Activated CD4-positive, alpha-beta T cell treated with anti-CD3 and anti-CD28 coated beads for 24 hours (primary cell): ENCODE results near the gene RBMXL3.

Experiments
- DNase-seq, 2 donors: peaks; one replicate each; pipeline ENCODE4 v3.0.0-alpha.2; 2020; ENCODE audit warnings: low read depth in 2 of 2

The RBMXL3 gene

DNA sequence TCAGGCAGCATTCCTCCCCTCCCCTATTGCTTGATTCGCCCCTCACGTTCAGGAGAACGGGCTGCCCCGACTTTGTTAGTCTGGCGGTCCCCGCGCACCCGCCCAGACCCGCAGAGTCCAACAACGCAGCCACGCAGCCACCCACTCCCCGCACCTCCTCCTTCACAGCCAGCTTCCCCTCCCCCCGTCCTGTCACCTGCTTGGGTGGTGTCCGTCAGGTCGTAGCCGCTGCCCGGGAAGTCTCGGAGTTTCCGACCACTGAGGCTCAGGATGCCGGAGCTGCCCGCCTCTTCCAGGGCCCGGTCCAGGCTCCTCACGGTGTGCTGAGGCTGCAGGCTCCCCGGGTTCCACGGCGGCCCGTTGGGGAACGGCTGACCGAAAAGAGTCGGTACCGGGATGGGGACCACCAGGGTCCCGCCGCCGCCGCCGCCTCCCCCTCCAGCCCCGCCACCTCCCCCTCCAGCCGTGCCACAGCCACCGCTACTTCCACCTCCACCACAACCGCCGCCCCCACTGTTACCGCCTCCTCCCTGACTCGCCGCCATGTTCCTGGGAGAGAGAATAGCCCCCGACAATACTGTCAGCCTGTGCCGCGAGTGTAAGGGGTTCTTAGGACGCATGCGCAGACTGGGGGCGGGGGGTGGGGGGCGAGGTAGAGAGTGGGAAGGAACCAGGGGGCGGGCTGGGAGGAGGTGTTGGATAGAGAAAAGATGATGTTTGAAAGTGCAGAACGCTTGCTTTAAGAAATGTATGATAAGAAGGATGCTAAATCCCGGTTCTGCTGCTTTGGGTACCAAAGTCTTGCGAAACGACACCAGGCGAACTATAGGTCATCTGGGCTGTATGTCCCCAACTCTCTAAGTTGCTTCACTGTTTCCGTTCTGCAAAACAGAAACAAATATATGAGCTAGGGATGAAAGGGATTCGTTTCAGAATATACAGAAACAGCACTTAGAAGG is 44.6 kb downstream of the RBMXL3 start, which contains the start of gene LRCH2:
Gene LRCH2, minus strand, starts transcription at position 600 of the 959 bp plus-strand sequence. Its CDS starts 55 bp downstream, at position 545.
- no peak for DNase-seq

DNA sequence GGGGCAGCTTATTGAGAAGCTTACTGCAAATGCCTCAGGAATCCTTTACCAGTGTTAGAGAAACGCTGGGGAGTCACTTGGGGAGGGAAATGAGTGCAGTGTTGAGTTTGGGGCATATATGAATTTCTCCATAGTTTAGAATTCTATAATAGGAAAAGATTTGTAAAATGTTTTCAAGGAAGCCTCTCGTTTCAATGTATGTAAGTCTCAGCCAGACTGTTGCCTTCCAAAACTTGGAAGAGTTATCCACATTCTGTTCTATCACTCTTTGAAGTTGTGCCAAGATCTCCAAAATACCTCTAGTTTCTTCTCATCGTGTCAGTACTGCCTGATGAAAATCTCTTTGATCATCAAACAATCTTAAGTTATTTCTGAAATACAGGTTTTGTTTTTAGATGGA is 45.3 kb downstream of the RBMXL3 start:
- no peak for DNase-seq

DNA sequence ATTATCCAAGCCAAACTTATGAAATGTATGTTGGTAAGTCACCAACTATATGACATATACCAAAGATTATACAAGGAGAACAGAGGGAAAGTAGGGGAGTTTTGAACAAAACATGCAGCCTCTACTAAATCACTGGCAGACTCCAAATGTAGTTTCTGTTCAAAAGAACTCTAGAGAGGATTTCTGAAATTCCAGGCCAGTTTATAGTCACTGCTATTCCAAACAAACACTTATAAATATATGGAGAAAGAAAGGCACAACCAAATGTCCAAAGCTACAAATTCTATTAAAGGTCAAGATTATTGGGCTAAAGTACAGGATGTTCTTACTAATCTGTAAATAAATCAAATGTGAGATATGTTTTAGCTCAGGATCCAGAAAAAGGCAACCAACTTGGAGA is 47.4 kb downstream of the RBMXL3 start:
- no peak for DNase-seq

DNA sequence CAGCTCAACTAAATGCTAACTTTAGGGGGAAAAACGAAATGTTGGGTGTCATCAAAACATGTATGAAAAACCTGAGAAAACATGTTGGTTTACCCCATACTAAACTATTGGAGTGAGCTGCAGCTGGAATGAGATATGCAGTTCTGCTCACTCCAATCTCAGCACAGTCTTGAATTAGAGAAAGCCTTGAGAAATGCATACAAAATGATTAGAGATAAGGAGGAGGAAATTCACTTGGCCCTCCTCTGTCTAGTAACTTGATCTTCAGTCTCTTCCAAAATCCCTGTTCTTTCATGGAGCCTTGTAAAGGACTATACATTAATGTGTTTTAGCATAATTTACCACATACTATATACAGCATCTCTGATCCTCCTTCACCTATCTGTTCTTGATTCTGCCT is 47.8 kb downstream of the RBMXL3 start:
- no peak for DNase-seq
